Loucy (cell line): ENCODE data around the gene PKP2.

Source experiments
- EZH2phosphoT487 ChIP-seq: fragments of 200-600 bp; IDR thresholded peaks from 2 replicates; pipeline ENCODE4 v1.6.1; 2018; ENCODE audit warnings: antibody characterized with exemption, mild to moderate bottlenecking, moderate library complexity, borderline replicate concordance
- TF ChIP-seq, protein P1 (sequence below): fragments of 200-600 bp; sonication (generic); conservative IDR thresholded peaks from 2 replicates; pipeline ENCODE4 v1.5.1; 2014; ENCODE audit warnings: mild to moderate bottlenecking, antibody characterized with exemption, low read length

DNA sequence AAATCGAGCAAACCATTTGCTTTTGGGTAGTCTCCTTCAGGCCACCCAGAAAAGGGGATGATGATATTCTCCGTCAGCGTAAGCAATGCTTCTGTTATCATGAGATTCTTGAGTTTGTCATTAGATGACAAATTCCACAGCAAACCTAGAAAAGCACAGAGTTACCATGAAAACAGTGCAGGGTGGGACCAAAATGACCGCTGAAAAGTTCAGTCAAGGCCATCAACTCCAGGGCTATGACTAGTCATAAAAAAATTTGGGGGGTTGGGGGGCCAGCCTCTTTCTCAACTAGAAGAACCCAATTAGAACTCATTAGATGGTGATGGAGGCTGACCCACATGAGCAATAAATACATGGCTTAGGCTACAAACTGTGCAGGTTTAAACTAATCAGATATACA, 55.5 kb downstream of the PKP2 start:
- TF ChIP-seq, protein P1, sequence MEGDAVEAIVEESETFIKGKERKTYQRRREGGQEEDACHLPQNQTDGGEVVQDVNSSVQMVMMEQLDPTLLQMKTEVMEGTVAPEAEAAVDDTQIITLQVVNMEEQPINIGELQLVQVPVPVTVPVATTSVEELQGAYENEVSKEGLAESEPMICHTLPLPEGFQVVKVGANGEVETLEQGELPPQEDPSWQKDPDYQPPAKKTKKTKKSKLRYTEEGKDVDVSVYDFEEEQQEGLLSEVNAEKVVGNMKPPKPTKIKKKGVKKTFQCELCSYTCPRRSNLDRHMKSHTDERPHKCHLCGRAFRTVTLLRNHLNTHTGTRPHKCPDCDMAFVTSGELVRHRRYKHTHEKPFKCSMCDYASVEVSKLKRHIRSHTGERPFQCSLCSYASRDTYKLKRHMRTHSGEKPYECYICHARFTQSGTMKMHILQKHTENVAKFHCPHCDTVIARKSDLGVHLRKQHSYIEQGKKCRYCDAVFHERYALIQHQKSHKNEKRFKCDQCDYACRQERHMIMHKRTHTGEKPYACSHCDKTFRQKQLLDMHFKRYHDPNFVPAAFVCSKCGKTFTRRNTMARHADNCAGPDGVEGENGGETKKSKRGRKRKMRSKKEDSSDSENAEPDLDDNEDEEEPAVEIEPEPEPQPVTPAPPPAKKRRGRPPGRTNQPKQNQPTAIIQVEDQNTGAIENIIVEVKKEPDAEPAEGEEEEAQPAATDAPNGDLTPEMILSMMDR = no peak
- TF ChIP-seq EZH2phosphoT487 = no peak
